Fibroblast of lung (primary cell): Measurements from ENCODE around the gene APAF1. TPM values are rescaled to one million over a fixed set of nuclear protein-coding genes. Genes with fewer than 3 reads are reported as not detected.

Source experiments
- DNase-seq, 2 donors: peaks; one replicate each; pipeline versions ENCODE4 v3.0.0 to v3.0.0-alpha.2; 2010; ENCODE audit warnings: low read depth in 2 of 2
- H2AFZ ChIP-seq: 2 replicates; pipeline ENCODE4 v1.5.1; 2012; ENCODE audit warnings: low read length, control low read depth, inconsistent platforms
- H3K27ac ChIP-seq: 2 replicates; pipeline ENCODE4 v1.5.1; 2011; ENCODE audit warnings: low read length, control low read depth; ENCODE audit not compliant: insufficient read depth
- H3K27me3 ChIP-seq: 2 replicates; pipeline ENCODE4 v1.5.1; 2011; ENCODE audit warnings: mild to moderate bottlenecking, low read length; ENCODE audit not compliant: control insufficient read depth, insufficient read depth
- H3K36me3 ChIP-seq: 2 replicates; pipeline ENCODE4 v1.5.1; 2011; ENCODE audit warnings: low read length; ENCODE audit not compliant: control insufficient read depth, insufficient read depth
- H3K4me1 ChIP-seq: 2 replicates; pipeline ENCODE4 v1.5.1; 2011; ENCODE audit warnings: low read length; ENCODE audit not compliant: control insufficient read depth, insufficient read depth; ENCODE audit errors: extremely low read depth
- H3K4me2 ChIP-seq: 2 replicates; pipeline ENCODE4 v1.5.1; 2011; ENCODE audit warnings: low read length, control low read depth; ENCODE audit not compliant: insufficient read depth; ENCODE audit errors: extremely low read depth
- H3K4me3 ChIP-seq, 4 experiments: fragments of 200-600 bp in 1 of 4; sonication (generic) in 1 of 4; replicated peaks in 1 of 4; 2 replicates each; pipeline ENCODE4 v1.5.1; 2011 to 2016; ENCODE audit warnings: low read length in 4 of 4, low read depth in 3 of 4, mild to moderate bottlenecking in 3 of 4, control low read depth in 2 of 4, inconsistent platforms in 1 of 4, mixed read lengths in 1 of 4; ENCODE audit not compliant: insufficient read depth in 1 of 4; ENCODE audit errors: control extremely low read depth in 1 of 4
- H3K79me2 ChIP-seq: 2 replicates; pipeline ENCODE4 v1.5.1; 2012; ENCODE audit warnings: mild to moderate bottlenecking, low read length, inconsistent platforms; ENCODE audit not compliant: control insufficient read depth, insufficient read depth
- H3K9ac ChIP-seq: 2 replicates; pipeline ENCODE4 v1.5.1; 2011; ENCODE audit warnings: mild to moderate bottlenecking, low read length, control low read depth; ENCODE audit not compliant: insufficient read depth
- H3K9me3 ChIP-seq: 2 replicates; pipeline ENCODE4 v1.5.1; 2012; ENCODE audit warnings: low read depth, low read length; ENCODE audit not compliant: control insufficient read depth, insufficient read depth
- H4K20me1 ChIP-seq: 2 replicates; pipeline ENCODE4 v1.5.1; 2011; ENCODE audit warnings: low read length; ENCODE audit not compliant: control insufficient read depth, insufficient read depth; ENCODE audit errors: extremely low read depth
- EZH2 ChIP-seq: IDR thresholded peaks from 2 replicates; pipeline ENCODE4 v1.5.1; 2012; ENCODE audit warnings: low read length, control low read depth, mild to moderate bottlenecking; ENCODE audit errors: missing control alignments
- polyA plus RNA-seq, 2 donors: library from polyadenylated mRNA; depleted of rRNA in 1 of 2; stranded (reverse) in 1 of 2; unstranded in 1 of 2; fragments of >200 nt; gene quantifications; 2 replicates each; pipeline ENCODE4 v1.2.1, GENCODE V29; 2011 to 2012; ENCODE audit warnings: missing spikeins in 1 of 2
- total RNA-seq: library from RNA; depleted of rRNA; stranded (reverse); fragments of >200 nt; gene quantifications from 2 replicates; pipeline ENCODE4 v1.2.1, GENCODE V29; 2014
- TF ChIP-seq, protein P1 (sequence below), 2 donors: IDR thresholded peaks in 1 of 2; conservative IDR thresholded peaks in 1 of 2; 1 replicate in 1 of 2; 2 replicates in 1 of 2; pipeline ENCODE4 v1.5.1; 2011 to 2012; ENCODE audit warnings: low read length in 2 of 2, control low read depth in 1 of 2, inconsistent platforms in 1 of 2, low read depth in 1 of 2, mild to moderate bottlenecking in 1 of 2

APAF1 gene
- total and polyA plus RNA-seq, 2 donors (not counting 1 experiment from before 2014, with no cell fraction given), result 13.6 to 23.3 TPM

DNA sequence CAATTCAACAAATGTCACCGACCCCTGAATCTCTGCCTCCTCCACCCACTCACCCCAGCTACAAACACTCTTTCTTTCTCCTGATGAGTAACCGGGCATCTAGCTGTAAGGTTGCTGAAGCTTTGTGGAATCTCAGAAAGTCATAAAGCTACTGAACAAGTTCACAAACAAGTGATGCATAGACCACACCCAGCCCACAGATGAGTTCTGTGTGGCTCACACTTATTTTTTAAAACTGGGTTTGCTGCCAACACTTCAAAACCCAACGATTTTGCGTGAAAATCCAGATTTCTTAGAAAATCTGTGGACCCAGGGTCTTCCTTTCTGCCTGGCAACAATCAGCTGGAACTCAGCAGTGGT lies 96.1 kb downstream of the APAF1 start:
- H3K4me3 ChIP-seq, result no peak overlapping the region
- no peak for TF ChIP-seq EZH2
- TF ChIP-seq, protein P1, sequence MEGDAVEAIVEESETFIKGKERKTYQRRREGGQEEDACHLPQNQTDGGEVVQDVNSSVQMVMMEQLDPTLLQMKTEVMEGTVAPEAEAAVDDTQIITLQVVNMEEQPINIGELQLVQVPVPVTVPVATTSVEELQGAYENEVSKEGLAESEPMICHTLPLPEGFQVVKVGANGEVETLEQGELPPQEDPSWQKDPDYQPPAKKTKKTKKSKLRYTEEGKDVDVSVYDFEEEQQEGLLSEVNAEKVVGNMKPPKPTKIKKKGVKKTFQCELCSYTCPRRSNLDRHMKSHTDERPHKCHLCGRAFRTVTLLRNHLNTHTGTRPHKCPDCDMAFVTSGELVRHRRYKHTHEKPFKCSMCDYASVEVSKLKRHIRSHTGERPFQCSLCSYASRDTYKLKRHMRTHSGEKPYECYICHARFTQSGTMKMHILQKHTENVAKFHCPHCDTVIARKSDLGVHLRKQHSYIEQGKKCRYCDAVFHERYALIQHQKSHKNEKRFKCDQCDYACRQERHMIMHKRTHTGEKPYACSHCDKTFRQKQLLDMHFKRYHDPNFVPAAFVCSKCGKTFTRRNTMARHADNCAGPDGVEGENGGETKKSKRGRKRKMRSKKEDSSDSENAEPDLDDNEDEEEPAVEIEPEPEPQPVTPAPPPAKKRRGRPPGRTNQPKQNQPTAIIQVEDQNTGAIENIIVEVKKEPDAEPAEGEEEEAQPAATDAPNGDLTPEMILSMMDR (conservative IDR thresholded peaks at IDR 0.05 in 1 of 2, IDR thresholded peaks at IDR 0.05 in 1 of 2; ENCODE audit: low read depth in 1 of 2, low read length in 2 of 2), result no peak
- no peaks in the 10 kb centered on the region for H4K20me1 ChIP-seq
- no peak overlapping the region for H3K9ac ChIP-seq
- no peaks in the 10 kb centered on the region for H3K79me2 ChIP-seq
- no peaks in the 10 kb centered on the region for H3K9me3 ChIP-seq
- peaks cover 5% of the 10 kb centered on the region for H3K4me1 ChIP-seq
- no peaks in the 10 kb centered on the region for H3K36me3 ChIP-seq
- H3K4me2 ChIP-seq, result no peak overlapping the region
- H3K27me3 ChIP-seq, result no peaks in the 10 kb centered on the region
- DNase-seq, result peak in 1 of 2 donors; percentile 56
- H2AFZ ChIP-seq, result no peak overlapping the region
- H3K27ac ChIP-seq, result no peak overlapping the region

DNA sequence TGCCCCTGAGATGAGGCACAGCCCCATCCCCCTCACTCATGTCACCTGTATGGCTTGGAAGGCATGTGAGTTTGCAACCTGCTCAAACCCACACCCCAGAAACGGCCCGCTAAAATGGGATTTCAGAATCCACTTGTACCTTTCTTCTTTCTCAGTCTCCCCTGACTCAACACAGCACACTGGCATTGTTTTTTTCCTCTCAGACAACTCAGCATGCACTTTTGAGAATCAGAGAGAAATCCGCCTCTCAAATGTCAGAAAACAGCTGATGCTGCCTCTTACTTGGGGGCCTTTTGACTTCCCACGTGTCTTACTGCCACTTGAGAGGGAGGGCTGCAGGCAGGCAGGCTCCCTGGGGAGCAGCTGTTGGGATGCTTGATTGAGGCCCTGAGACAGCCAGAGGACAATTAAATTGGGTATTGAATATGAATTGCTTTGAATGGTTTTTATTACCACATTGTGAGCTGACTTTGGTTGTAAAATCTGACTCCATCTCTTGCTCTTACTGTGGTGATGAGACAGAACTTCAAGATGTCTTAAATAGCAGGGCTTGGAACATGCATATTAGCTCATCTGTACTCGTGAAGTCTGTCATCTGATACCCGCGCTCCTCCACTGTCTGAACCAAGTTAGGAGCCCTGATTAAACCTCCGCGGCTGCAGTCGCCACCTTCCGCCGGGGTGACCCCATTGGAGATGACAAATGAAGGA lies 96.6 kb downstream of the APAF1 start:
- Histone ChIP-seq H3K27me3 (peaks cover 4% of the 10 kb centered on the region), H3K4me2 (no peak overlapping the region), H2AFZ (no peak overlapping the region), H3K9ac (no peak overlapping the region), H3K36me3 (no peaks in the 10 kb centered on the region), H4K20me1 (no peaks in the 10 kb centered on the region), H3K4me1 (peaks cover 3% of the 10 kb centered on the region), H3K4me3 (no peak overlapping the region), H3K79me2 (no peaks in the 10 kb centered on the region), H3K27ac (no peak overlapping the region), H3K9me3 (no peaks in the 10 kb centered on the region)
- TF ChIP-seq EZH2, result no peak
- TF ChIP-seq, protein P1 (conservative IDR thresholded peaks at IDR 0.05 in 1 of 2, IDR thresholded peaks at IDR 0.05 in 1 of 2; ENCODE audit: low read depth in 1 of 2, low read length in 2 of 2), result no peak
- no peak for DNase-seq

DNA sequence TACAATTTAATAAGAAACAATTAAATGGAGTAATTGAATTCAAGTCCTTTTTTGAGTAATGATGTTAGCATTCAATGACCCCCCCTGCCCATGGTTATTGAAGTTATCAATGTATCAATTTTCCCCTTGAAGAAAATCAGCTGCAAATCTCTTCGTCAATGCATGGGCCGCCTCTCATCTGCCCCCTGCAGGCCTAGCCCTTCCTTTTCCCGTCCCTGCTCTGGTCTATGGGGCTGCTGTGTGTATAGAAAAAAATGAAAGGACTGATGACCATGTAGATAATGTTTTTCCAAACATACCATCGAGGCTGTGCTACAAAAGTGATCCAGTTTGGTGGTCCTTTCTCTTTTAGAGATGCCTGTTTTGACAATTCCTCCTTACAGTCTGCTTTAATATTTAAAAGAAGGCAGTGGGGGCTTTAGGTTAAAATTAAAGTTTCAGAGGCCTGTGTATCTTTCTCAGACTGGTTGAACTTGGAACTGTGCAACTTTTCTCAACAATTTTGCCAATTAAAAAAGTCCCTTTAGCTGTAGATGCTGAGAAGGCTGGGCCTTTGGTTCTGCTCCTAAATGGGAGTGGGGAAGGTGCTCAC lies 98.4 kb downstream of the APAF1 start:
- no peak for DNase-seq
- Histone ChIP-seq H3K4me1 (no peaks in the 10 kb centered on the region), H3K9ac (no peak overlapping the region), H3K4me3 (no peak overlapping the region), H4K20me1 (no peaks in the 10 kb centered on the region), H3K27ac (no peak overlapping the region), H3K9me3 (no peaks in the 10 kb centered on the region), H3K4me2 (no peak overlapping the region), H3K79me2 (no peaks in the 10 kb centered on the region), H3K27me3 (peaks cover 4% of the 10 kb centered on the region), H3K36me3 (no peaks in the 10 kb centered on the region), H2AFZ (no peak overlapping the region)
- TF ChIP-seq, protein P1 (conservative IDR thresholded peaks at IDR 0.05 in 1 of 2, IDR thresholded peaks at IDR 0.05 in 1 of 2; ENCODE audit: low read depth in 1 of 2, low read length in 2 of 2), result peak; percentile 27 to 45
- no peak for TF ChIP-seq EZH2
